ENCODE results near the gene DNAJB5.
A peak's percentile ranks its signal among the peaks of the same experiment; 100 is the strongest.

DNAJB5 gene

GRCh38 chr9:34985311-34985899, 4.1 kb upstream of the DNAJB5 start:
- peak; percentile 40 for DNase-seq

DNA sequence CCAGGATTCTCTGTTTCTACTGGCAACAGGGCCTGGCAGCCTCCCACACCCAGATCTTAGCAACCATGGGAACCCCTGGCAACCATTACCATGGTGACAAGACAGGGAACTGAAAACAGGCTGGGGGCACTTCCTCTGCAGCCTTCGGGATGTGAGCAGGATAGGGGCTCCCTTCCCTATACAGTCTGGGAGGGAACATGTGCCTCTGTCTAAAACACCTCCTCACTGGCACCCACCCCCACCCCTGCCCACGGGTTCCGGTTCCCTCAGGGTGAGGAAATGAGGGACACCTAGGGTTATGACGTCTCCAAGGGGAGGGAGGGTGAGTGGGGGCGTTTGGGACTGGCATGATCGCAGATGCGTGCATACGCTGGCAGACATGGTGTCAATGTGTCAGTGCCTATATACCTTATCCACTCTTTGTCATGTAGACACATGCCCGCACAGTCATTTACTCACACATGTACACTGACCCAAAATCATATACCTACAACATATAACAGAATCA, 3.0 kb upstream of the DNAJB5 start:
- peak; percentile 16 for DNase-seq

DNA sequence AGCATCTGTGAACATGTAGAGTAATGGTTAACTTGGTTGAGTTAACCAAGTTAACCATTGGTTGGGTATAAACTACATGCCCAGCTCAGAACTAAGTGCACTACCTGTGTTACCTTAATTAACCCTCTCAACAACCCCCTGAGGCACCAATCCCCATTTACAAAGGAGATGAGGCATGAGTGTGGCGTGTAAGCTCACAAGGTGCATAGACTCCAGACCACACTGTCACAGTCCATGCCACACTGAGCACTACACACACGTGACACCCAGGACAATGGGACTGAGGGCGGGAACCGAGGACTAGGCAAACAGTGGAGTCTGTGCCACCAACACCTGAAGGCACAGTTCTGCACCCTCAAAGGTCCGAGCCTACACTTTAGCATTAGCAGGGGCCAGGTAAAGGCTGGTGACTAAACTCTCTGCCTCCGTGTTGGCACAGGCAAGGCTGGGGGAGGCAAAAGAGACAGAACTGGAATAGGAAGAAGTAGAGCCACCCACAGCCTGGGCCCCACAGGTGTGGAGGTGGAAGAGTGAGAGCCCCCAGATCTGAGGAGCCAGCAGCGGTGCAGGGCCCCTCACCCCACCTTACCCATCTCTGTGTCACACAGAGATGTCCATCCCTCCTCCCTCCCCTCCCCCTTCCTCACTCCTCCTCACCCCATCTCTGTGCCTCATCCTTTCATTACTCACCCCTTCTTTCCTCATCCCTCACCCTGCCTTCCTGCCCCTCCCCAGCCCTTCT, 2.2 kb upstream of the DNAJB5 start:
- DNase-seq = no peak

DNA sequence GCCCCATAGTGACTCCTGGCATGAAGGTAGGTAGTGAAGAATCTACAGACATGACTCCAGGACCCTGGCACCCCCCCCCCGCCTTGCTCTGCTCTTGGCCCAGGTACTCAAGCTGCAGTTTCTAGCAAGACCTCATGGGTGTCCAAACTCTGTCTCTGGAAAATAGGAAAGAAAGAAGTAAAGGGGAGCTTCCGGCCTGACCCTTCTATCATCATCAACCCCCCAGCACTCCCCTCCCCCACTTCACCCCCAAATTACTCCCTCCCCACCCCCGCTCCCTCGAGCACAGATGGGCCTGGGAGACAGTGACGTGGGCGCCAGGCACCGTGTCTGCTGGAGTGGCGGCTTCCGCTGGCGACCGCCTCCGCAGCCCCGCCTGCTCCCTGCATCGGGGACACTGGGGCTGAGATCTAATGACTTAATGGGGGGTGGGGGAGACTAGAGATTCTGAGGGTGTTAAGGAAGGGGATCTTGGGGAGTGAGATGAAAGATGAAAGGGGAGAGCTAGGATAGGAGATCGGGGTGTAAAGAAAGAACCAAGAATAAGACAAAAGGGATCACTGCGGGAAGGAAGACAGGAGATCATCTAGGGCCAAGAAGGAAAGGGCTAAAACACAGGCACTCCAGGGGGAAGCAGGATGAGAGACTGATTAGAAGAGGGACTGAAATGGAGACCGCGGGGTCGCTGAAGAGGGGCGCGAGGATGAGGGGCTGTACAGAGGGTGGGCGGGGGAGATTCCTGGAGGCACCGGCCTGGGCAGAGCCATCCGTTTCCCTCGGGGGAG, 1.1 kb upstream of the DNAJB5 start:
- DNase-seq = peak; percentile 24

DNA sequence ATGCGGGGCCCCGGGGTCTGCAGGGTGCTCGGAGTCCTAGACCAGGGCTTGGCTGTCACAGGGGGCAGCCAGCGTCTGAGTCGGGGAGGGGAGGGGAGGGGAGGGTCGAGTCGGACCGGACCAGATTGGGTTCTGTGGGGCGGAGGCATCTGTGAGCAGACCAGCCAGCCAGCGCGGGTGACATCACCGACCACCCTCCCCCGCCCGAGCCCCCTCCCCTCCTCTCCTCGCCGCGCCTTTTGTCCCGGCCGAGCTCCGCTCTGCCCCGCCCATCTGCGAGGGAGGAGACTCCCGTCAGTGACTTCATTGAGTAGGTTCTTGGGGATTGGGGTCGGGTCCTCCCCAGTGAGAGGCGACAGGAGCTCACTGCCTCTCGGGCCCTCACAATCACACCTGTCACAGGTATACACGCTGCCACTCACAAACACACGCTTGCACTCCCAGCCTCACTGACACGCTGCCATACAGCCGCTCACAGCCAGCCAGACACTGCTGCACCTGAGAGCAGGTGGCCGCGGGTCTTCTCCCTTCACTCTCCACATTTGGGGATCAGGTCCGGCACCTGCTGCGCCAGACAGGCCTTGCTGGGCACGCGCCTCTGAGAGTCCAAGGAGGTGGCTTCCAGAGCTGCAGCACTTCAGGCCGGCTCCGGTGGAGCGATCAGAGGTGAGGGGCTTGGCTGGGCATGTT, 546 bp downstream of the DNAJB5 start:
- DNase-seq = peak; percentile 53

DNA sequence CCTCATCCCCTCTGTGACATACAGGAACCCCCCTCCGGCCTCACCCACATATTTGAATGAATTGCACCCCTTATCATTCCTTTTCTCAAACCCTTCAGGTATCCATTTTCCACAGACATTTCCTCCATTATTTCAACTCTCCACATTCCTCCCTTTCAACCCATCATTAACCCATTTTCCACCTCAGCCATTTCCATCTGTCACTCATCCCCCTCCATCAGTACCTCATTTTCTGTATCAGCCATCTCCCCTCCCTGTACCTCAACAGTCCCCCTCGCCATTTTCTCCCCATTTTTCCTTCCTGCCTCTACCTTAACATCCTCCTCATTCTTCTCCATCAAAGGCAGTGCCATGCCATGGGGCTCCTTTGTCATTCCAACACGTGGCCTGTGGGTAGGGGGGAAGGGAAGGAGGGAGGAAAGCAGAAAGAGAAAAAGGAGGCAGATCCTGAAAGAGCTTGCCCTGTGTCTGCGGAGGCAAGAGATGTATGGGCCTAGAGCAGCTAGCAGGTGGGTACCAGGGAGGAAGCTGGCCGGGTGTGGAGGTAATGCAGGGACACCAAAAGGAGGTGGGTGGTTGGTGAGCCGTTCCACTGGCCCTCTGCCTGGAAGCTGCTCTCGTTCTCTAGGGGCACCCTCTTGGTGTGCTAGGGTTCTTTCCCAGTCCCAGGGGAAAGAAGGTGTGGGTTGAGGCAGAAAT, 1.5 kb downstream of the DNAJB5 start:
- no peak for DNase-seq

DNA sequence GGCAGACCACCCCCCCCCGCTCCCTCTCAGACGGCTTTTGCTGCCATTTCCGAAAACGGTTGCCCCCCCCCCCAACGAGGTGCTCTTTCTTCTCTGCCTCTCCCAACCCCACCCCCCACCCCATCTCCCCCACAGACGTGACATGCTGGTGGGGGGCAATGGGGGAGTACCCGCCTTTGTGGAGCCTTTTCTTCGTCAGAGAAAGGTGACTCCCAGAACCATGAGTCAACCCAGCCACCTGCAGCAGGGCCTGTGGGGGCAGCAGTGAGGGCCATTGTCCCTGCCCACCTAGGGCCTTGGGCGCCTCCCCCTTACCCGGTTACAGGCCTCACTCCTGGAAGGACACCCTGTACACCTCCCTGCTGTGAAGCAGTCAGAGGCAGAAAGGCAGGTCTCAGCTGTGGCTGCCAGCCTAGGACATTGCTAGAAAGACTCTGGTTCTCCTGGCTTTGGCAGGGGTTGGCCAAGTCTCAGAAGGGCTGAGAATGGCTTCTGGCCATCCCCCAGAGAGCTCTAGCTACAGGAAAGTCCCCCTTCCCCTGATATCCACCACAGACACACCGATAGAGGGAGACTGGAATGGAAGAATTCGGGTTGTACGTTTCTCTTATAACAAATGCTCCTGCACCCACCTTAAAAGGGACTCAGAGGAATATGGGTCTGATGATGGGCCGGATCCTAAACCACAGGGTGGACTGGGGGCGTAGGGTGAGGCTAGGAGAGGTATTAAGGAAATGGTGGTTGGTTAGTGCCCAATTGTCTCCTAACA, 2.2 kb downstream of the DNAJB5 start:
- DNase-seq = no peak

DNA sequence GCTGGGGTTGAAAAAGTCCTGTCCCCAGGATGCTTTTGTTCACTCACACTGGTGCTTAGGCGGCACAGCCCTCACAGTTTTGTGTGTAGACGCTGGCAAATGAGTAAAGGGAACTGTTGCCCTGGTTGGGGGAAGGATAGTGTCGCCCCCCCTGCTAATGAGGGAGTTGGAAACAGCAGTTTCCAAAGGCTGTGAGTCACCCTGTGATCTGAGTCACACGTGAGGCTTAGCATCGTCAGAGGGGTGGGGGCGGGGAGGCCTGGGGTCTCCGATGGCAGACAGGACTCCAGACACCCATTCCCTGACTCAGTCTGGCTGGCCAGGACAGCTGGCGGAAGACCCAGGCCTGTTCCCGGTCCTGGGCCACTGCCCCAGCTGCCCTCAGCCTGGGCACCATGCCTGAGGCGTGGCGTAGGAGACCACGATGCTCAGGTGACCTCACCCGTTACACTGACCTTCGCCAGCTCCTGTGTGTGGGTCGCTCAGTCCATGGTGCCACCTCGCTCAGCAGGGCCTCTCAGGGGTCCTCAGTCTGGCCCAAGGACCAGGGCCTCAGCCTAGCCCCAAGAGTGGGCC, 2.9 kb downstream of the DNAJB5 start:
- DNase-seq = no peak

DNA sequence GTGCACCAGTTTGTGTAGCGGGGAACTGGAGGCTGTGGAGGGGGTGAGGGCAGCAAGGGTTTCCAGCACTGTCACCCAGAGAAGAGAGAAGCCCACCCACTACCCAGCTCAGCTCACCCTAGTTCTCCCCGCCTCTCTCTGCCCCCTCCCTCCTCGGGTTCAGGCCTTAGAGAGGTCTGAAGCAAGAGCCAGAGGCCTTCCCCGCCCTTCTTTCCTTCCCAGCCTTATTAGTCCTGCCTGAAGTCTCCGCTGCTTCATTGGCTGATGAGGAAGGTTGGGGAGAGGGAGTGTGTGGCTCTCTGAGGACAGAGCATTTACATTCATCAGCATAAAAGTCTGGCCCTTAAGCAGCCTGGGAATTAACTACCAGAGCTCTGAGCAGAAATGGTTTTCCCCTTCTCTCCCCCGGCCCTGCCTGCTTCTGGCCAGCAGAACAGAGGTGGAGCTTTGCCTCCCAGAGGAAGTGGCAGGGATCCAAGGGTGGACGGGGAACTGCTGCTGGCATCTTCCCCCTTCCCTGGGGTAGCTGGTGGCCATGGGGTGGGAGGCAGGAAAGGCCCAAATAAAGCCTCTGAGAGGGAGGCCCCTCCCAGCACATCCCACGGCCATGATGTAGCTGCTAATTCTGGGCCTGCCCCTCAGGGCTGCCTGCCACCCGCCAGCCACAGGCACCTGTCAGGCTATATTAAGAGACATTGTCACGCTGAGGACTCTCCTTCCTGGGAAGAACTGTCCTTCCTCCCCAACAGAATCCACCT, 4.1 kb downstream of the DNAJB5 start:
- no peak for DNase-seq

DNA sequence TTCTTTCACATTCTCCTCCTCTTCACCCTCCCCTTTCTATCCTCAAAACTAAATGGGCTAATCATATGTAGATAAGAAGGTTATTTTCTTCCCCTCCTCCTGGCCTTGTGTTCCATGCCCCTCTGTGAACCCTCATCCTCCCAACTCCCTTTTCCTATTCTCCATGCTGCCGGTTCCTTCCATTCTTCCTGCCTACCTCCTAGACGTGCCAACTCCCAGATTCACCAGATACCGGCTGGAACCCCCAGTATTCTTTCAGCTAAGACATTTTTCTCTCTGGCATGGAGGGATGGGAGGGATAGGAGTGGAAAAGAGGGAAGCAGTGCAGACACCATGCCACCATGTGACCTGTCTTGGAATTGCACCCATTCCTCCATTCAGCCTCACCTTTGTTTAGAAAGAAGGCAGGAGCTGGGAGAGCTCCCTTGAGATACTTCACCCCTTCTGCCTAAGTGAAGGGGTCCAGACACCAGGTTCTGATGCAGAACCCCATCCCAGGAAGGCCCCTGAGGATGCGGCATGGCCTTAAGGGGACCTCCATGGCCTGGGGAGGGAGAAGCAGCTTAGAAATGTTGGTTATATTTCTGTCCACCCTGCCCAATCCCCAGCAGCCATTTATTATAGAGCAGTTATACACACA, 4.8 kb downstream of the DNAJB5 start:
- DNase-seq = peak; percentile 44

DNA sequence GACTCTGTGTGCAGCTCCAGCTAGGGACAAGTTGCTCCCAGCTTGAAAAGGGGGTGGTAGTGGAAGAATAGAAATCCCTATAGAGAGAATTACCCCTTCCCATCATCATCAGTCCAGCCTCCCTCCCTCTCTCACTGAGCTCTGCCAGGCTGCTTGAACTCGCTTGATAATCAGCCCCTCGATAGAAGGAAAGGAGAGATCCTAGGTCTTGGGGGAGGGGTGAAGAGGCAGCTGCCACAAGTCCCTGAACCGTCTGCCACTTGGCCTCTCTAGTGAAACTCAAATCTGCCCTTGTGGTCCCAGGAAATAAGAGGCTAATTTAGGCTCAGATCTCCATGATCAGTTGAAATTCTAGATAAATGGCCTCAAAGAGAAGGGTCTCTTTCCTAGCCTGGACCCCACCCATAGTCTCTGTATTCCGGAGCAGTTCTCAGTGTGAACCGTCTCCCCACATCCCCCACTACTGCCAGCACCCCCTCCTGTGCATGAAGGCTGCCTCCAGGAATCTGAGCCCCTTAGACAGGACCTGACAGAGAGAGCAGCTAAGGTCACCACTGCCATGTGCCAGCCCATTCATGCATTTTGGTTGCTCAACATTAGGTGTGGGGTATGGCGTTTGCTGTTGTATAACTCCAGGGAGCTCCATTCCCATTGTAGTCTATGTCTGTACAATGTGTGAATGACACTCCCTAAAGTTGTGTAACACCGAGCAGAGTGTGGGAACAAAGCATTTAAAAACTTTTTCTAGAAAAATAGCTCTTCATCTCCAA, 5.5 kb downstream of the DNAJB5 start:
- DNase-seq = no peak

DNA sequence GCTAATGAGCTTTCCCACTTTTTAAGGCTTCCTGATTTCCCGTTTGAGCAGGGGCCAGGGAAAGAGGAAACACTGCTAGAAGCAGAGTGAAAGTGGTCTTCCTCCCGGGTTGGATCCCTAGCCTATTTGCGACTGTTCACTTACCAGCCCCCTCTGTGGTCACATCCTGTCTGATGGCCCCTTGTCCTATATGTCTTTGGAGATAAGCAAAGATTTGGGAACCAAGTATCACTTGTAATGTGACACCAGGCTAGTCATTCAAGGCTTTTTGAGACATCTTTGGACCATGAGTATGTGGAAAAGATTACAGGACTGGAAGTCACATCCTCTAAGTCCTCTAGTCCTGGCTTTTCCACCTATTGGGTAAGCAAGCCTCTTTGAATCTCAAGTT, 6.1 kb downstream of the DNAJB5 start:
- no peak for DNase-seq

DNA sequence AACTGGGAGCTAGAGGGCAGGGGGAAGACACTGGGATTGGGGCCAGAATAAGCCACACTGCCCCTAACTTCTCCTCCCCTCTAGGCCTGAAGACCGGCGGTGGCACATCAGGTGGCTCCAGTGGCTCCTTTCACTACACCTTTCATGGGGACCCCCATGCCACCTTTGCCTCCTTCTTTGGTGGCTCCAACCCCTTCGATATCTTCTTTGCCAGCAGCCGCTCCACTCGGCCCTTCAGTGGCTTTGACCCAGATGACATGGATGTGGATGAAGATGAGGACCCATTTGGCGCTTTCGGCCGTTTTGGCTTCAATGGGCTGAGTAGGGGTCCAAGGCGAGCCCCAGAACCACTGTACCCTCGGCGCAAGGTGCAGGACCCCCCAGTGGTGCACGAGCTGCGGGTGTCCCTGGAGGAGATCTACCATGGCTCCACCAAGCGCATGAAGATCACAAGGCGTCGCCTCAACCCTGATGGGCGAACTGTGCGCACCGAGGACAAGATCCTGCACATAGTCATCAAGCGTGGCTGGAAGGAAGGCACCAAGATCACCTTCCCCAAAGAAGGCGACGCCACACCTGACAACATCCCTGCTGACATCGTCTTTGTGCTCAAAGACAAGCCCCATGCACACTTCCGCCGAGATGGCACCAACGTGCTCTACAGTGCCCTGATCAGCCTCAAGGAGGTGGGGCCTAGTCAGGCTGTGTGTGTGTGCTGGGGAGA, 6.8 kb downstream of the DNAJB5 start:
- no peak for DNase-seq

DNA sequence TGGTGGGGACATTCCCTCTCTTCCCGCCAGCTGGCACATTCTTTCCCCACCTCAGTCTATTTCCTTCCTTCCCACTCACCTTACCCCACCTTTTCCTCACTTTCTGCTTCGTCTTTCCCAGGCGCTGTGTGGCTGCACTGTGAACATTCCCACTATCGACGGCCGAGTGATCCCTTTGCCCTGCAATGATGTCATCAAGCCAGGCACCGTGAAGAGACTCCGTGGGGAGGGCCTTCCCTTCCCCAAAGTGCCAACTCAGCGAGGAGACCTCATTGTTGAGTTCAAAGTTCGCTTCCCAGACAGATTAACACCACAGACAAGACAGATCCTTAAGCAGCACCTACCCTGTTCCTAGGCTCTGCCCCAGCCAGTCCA, 7.3 kb downstream of the DNAJB5 start:
- no peak for DNase-seq

DNA sequence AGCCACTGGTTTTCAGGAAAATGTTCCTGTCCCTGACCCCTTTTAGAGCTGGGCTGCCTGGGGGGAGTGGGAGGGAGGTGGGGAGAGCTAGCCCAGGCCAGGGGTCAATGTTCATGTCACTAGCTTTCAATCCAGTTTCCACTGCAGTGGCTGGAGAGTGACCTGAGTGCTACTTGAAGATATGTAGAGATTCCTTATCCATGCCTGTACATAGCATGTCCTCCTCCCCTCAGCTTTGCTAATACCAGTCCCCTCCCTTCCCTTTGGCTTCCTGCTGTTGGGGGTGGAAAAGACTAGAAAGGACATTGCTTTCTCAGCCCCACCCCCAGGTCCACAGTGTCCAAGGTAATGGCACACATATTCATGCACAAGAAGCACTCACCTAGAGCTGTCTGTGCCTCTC, 7.8 kb downstream of the DNAJB5 start:
- DNase-seq = no peak

GRCh38 chr9:34998266-34998665, 8.7 kb downstream of the DNAJB5 start:
- no peak for DNase-seq

GRCh38 chr9:34999576-34999975, 10.0 kb downstream of the DNAJB5 start:
- DNase-seq = no peak

- no peak for DNase-seq
These were observed 11.2 kb downstream of the DNAJB5 start for GRCh38 chr9:35000535-35001284.
